GM23338 (cell line): Measurements from ENCODE around the gene HTR1B. TPM values are rescaled to one million over a fixed set of nuclear protein-coding genes. Genes with fewer than 3 reads are reported as not detected.

Experiments
- ATAC-seq: fragments of 200-7000 bp; cut with Tn5 transposase; 3 replicates; pipeline ENCODE4 v1.9.1; 2020
- DNase-seq: peaks from one replicate; pipeline ENCODE4 v3.0.0-alpha.2; 2015; ENCODE audit warnings: low spot score
- H2AFZ ChIP-seq: fragments of 200-600 bp; sonication (generic); 2 replicates; pipeline ENCODE4 v1.8.0; 2016; ENCODE audit warnings: antibody characterized with exemption, mild to moderate bottlenecking, moderate library complexity
- H3F3A ChIP-seq: fragments of 200-600 bp; sonication (generic); replicated peaks from 2 replicates; pipeline ENCODE4 v1.8.0; 2017; ENCODE audit warnings: antibody characterized with exemption, mixed run types, low read depth
- H3K27ac ChIP-seq: fragments of 200-600 bp; sonication (generic); 2 replicates; pipeline ENCODE4 v1.6.1; 2016; ENCODE audit warnings: low read depth
- H3K27me3 ChIP-seq: fragments of 200-600 bp; sonication (generic); 2 replicates; pipeline ENCODE4 v1.8.0; 2016; ENCODE audit warnings: mild to moderate bottlenecking, mixed run types, moderate library complexity; ENCODE audit not compliant: insufficient read depth
- H3K36me3 ChIP-seq: fragments of 200-600 bp; sonication (generic); 2 replicates; pipeline ENCODE4 v1.8.0; 2016; ENCODE audit warnings: mild to moderate bottlenecking; ENCODE audit not compliant: insufficient read depth
- H3K4me1 ChIP-seq: fragments of 200-600 bp; sonication (generic); 2 replicates; pipeline ENCODE4 v1.8.0; 2016; ENCODE audit warnings: mild to moderate bottlenecking, moderate library complexity; ENCODE audit not compliant: insufficient read depth
- H3K4me2 ChIP-seq: fragments of 200-600 bp; sonication (generic); 2 replicates; pipeline ENCODE4 v1.7.1; 2017; ENCODE audit warnings: mixed run types
- H3K4me3 ChIP-seq: fragments of 200-600 bp; sonication (generic); 2 replicates; pipeline ENCODE4 v1.6.1; 2016; ENCODE audit warnings: mixed run types
- H3K79me2 ChIP-seq: fragments of 200-600 bp; sonication (generic); replicated peaks from 2 replicates; pipeline ENCODE4 v1.8.0; 2017; ENCODE audit warnings: mild to moderate bottlenecking; ENCODE audit not compliant: insufficient read depth
- H3K9me2 ChIP-seq: fragments of 200-600 bp; sonication (generic); 2 replicates; pipeline ENCODE4 v1.8.0; 2017; ENCODE audit not compliant: insufficient read depth
- H4K20me1 ChIP-seq: fragments of 200-600 bp; sonication (generic); replicated peaks from 2 replicates; pipeline ENCODE4 v1.8.0; 2017; ENCODE audit warnings: mild to moderate bottlenecking; ENCODE audit not compliant: insufficient read depth
- H3K27ac Mint-ChIP-seq: 2 replicates; pipeline ENCODE4 v1.8.0; 2020; ENCODE audit warnings: inconsistent platforms, mild to moderate bottlenecking, moderate library complexity, mixed read lengths
- H3K27me3 Mint-ChIP-seq: 3 replicates; pipeline ENCODE4 v1.8.0; 2022; ENCODE audit warnings: low read depth, mild to moderate bottlenecking, moderate library complexity, mixed read lengths, inconsistent platforms; ENCODE audit not compliant: insufficient read depth, poor library complexity
- H3K36me3 Mint-ChIP-seq: 3 replicates; pipeline ENCODE4 v1.8.0; 2021; ENCODE audit warnings: low read depth, mild to moderate bottlenecking, inconsistent platforms, moderate library complexity, mixed read lengths
- H3K4me1 Mint-ChIP-seq: 3 replicates; pipeline ENCODE4 v1.8.0; 2020; ENCODE audit warnings: mild to moderate bottlenecking, inconsistent platforms, mixed read lengths
- H3K4me3 Mint-ChIP-seq: 3 replicates; pipeline ENCODE4 v1.8.0; 2021; ENCODE audit warnings: moderate library complexity, mild to moderate bottlenecking, inconsistent platforms, mixed read lengths
- H3K9me3 Mint-ChIP-seq: 3 replicates; pipeline ENCODE4 v1.8.0; 2020; ENCODE audit warnings: moderate library complexity, mild to moderate bottlenecking, inconsistent platforms, mixed read lengths
- CREB1 ChIP-seq: fragments of 250-450 bp; sonication (Bioruptor Pico); IDR thresholded peaks from 2 replicates; pipeline ENCODE4 v1.5.0; 2020; ENCODE audit warnings: low read depth, mild to moderate bottlenecking, moderate library complexity
- CTCF ChIP-seq, 2 experiments: fragments of 200-600 bp in 1 of 2; sonication (generic) in 1 of 2; conservative IDR thresholded peaks; 2 replicates each; pipeline versions ENCODE4 v1.5.1 to v1.6.1; 2016 to 2017; ENCODE audit warnings: antibody characterized with exemption in 2 of 2, low read depth in 2 of 2, mild to moderate bottlenecking in 2 of 2, moderate library complexity in 1 of 2
- ETS1 ChIP-seq: IDR thresholded peaks from 2 replicates; pipeline ENCODE4 v1.6.1; 2016; ENCODE audit warnings: antibody characterized with exemption
- EZH2 ChIP-seq: fragments of 200-600 bp; sonication (generic); IDR thresholded peaks from one replicate; pipeline ENCODE4 v1.8.0; 2017; ENCODE audit warnings: antibody characterized with exemption, mild to moderate bottlenecking, low read depth; ENCODE audit not compliant: unreplicated experiment
- EZH2phosphoT487 ChIP-seq: fragments of 200-600 bp; sonication (generic); IDR thresholded peaks from one replicate; pipeline ENCODE4 v1.8.1; 2018; ENCODE audit warnings: antibody characterized with exemption; ENCODE audit not compliant: unreplicated experiment
- JUNB ChIP-seq: IDR thresholded peaks from one replicate; pipeline ENCODE4 v1.6.1; 2016; ENCODE audit warnings: antibody characterized with exemption; ENCODE audit not compliant: unreplicated experiment
- NANOG ChIP-seq: IDR thresholded peaks from 2 replicates; pipeline ENCODE4 v1.6.1; 2016; ENCODE audit warnings: antibody characterized with exemption, borderline replicate concordance
- POLR2AphosphoS5 ChIP-seq: IDR thresholded peaks from 2 replicates; pipeline ENCODE4 v1.6.1; 2016; ENCODE audit warnings: antibody characterized with exemption, low read depth
- REST ChIP-seq: IDR thresholded peaks from one replicate; pipeline ENCODE4 v1.6.1; 2018; ENCODE audit warnings: antibody characterized with exemption; ENCODE audit not compliant: unreplicated experiment
- STAT1 ChIP-seq: IDR thresholded peaks from one replicate; pipeline ENCODE4 v1.6.1; 2016; ENCODE audit warnings: antibody characterized with exemption; ENCODE audit not compliant: unreplicated experiment
- ZNF114 ChIP-seq: fragments of 250-450 bp; sonication (Bioruptor Pico); IDR thresholded peaks from 2 replicates; pipeline ENCODE4 v1.5.0; 2020; ENCODE audit warnings: mild to moderate bottlenecking, moderate library complexity
- ZNF331 ChIP-seq: fragments of 250-450 bp; sonication (Bioruptor Pico); IDR thresholded peaks from 2 replicates; pipeline ENCODE4 v1.5.0; 2020; ENCODE audit warnings: low read depth, mild to moderate bottlenecking, moderate library complexity
- ZNF462 ChIP-seq: fragments of 250-450 bp; sonication (Bioruptor Pico); IDR thresholded peaks from 2 replicates; pipeline ENCODE4 v1.5.0; 2020; ENCODE audit warnings: mild to moderate bottlenecking, moderate library complexity
- polyA plus RNA-seq: library from polyadenylated mRNA; unstranded; fragments of >200 nt; fragmentation: Nextera tagmentation; extraction: Ambion mirVana; gene quantifications from 2 replicates; pipeline ENCODE4 v1.2.1, GENCODE V29; 2016
- total RNA-seq: library from RNA; depleted of rRNA; stranded (reverse); fragments of >200 nt; shearing (Covaris generic); gene quantifications from 2 replicates; pipeline ENCODE4 v1.2.3, GENCODE V29; 2014

HTR1B gene
- total and polyA plus RNA-seq, 2 experiments from 2014 or later, result 0.19 to 0.21 TPM

- H3K9me2 ChIP-seq, result peaks cover 3% of the 10 kb centered on the region; the same call in 1 of the 2 replicates
- 0 out of 2 replicates have a peak overlapping the region, but pooled peaks have one; percentile 7 for H2AFZ ChIP-seq
These were observed 47.6 kb downstream of the HTR1B start for GRCh38 chr6:77415706-77416105.

More at GRCh38 chr6:77415706-77416105, 47.6 kb downstream of the HTR1B start:
- no peak for ATAC-seq
- TF ChIP-seq ZNF114 (CRISPR knock-in tag) (no peak), STAT1 (no peak), ETS1 (no peak), ZNF331 (no peak), EZH2phosphoT487 (no peak), NANOG (no peak), JUNB (no peak), REST (no peak), EZH2 (no peak), ZNF462 (CRISPR knock-in tag) (no peak), CREB1 (CRISPR knock-in tag) (no peak), POLR2AphosphoS5 (no peak), CTCF (conservative IDR thresholded peaks at IDR 0.05; ENCODE audit: low read depth in 2 of 2) (no peak)
- Mint-ChIP-seq H3K27ac (no peak overlapping the region), H3K9me3 (no peaks in the 10 kb centered on the region), H3K4me1 (no peaks in the 10 kb centered on the region), H3K36me3 (no peaks in the 10 kb centered on the region), H3K4me3 (no peak overlapping the region), H3K27me3 (no peaks in the 10 kb centered on the region)
- no peak overlapping the region for H3K27ac ChIP-seq
- no peaks in the 10 kb centered on the region for H4K20me1 ChIP-seq
- no peaks in the 10 kb centered on the region for H3K27me3 ChIP-seq
- H3K4me1 ChIP-seq, result no peaks in the 10 kb centered on the region
- H3K4me2 ChIP-seq, result no peak overlapping the region
- no peaks in the 10 kb centered on the region for H3K79me2 ChIP-seq
- H3F3A ChIP-seq, result no peaks in the 10 kb centered on the region
- H3K36me3 ChIP-seq, result no peaks in the 10 kb centered on the region
- no peak for DNase-seq
- no peak overlapping the region for H3K4me3 ChIP-seq
